ENCODE measurements around the gene WNT8B. TPM values are rescaled to one million over a fixed set of nuclear protein-coding genes. Genes with fewer than 3 reads are reported as not detected.

The WNT8B gene
- total RNA-seq, 1 experiment from 2014 or later = 0.29 TPM

- no peak overlapping the region for H2AFZ ChIP-seq (ENCODE audit: low read length)
- no peak overlapping the region for H3K27ac ChIP-seq (ENCODE audit: low read length)
- no peak overlapping the region for H3K4me2 ChIP-seq (ENCODE audit: low read length)
- no peak for ATAC-seq
- H3K9me2 ChIP-seq (replicated peaks; ENCODE audit: low read length) = no peaks in the 10 kb centered on the region
- CTCF ChIA-PET = interaction anchor here (1.0 to 2.6 kb wide), 3 partner anchors 10 to 79 kb away, joined by 3 to 15 read pairs (median 3); no protein-coding TSS in a partner anchor
- H3F3A ChIP-seq (ENCODE audit: low read length, unreplicated experiment) = no peaks in the 10 kb centered on the region
- H3K4me1 ChIP-seq (ENCODE audit: insufficient read depth, low read length) = peaks cover 5% of the 10 kb centered on the region; the same call in 1 of the 2 replicates
- H3K4me3 ChIP-seq (ENCODE audit: low read length) = no peak overlapping the region
- no TSS peak for BruUV-seq (replicated peaks)
- H4K20me1 ChIP-seq (ENCODE audit: low read length) = no peaks in the 10 kb centered on the region
- H3K9me3 ChIP-seq (ENCODE audit: low read length) = no peaks in the 10 kb centered on the region
- no peaks in the 10 kb centered on the region for H3K79me2 ChIP-seq (ENCODE audit: low read length)
- H3K9ac ChIP-seq (ENCODE audit: low read length) = no peak overlapping the region
- DNase-seq = no peak
- POLR2A ChIA-PET (ENCODE audit: unreplicated experiment) = no interaction called here
- TF ChIP-seq EZH2 (IDR thresholded peaks at IDR 0.05; ENCODE audit: low read length, unreplicated experiment) = no peak
- H3K27me3 ChIP-seq (ENCODE audit: low read length) = no peaks in the 10 kb centered on the region
- no peaks in the 10 kb centered on the region; the same call in 1 of the 2 replicates for H3K36me3 ChIP-seq (ENCODE audit: low read depth, low read length)
- intact Hi-C loops (cut with micrococcal nuclease) = loop anchor here (1.0 to 2.0 kb wide), 2 partner anchors 74 to 169 kb away; no protein-coding TSS in a partner anchor
These were observed 45.5 kb downstream of the WNT8B start for GRCh38 chr10:100508266-100508665.

GRCh38 chr10:100508691-100509150, 45.9 kb downstream of the WNT8B start:
- BruUV-seq (replicated peaks) = no TSS peak
- H3K79me2 ChIP-seq (ENCODE audit: low read length) = no peaks in the 10 kb centered on the region
- no peak overlapping the region for H3K9ac ChIP-seq (ENCODE audit: low read length)
- H3K27me3 ChIP-seq (ENCODE audit: low read length) = no peaks in the 10 kb centered on the region
- intact Hi-C loops (cut with micrococcal nuclease) = loop anchor here (1.0 to 2.0 kb wide), 2 partner anchors 74 to 170 kb away; no protein-coding TSS in a partner anchor
- H4K20me1 ChIP-seq (ENCODE audit: low read length) = no peaks in the 10 kb centered on the region
- no peaks in the 10 kb centered on the region for H3K9me2 ChIP-seq (replicated peaks; ENCODE audit: low read length)
- H3K4me3 ChIP-seq (ENCODE audit: low read length) = no peak overlapping the region
- peaks cover 5% of the 10 kb centered on the region; the same call in 1 of the 2 replicates for H3K4me1 ChIP-seq (ENCODE audit: insufficient read depth, low read length)
- H3K27ac ChIP-seq (ENCODE audit: low read length) = no peak overlapping the region
- H3F3A ChIP-seq (ENCODE audit: low read length, unreplicated experiment) = no peaks in the 10 kb centered on the region
- no peaks in the 10 kb centered on the region for H3K9me3 ChIP-seq (ENCODE audit: low read length)
- no peak overlapping the region for H3K4me2 ChIP-seq (ENCODE audit: low read length)
- ChIA-PET CTCF (interaction anchor here (0.5 to 2.6 kb wide), 9 partner anchors 10 to 370 kb away, joined by 3 to 15 read pairs (median 3); partner anchors contain the start of gene HIF1AN), POLR2A (ENCODE audit: unreplicated experiment) (no interaction called here)
- DNase-seq (peak; percentile 67), ATAC-seq (peak; percentile 79)
- H2AFZ ChIP-seq (ENCODE audit: low read length) = no peak overlapping the region
- no peak for TF ChIP-seq EZH2phosphoT487 (IDR thresholded peaks at IDR 0.05; ENCODE audit: borderline replicate concordance, low read length)
- no peak for TF ChIP-seq EZH2 (IDR thresholded peaks at IDR 0.05; ENCODE audit: low read length, unreplicated experiment)
- TF ChIP-seq CTCF (conservative IDR thresholded peaks at IDR 0.05; ENCODE audit: low read depth, low read length) = peak; percentile 68
- H3K36me3 ChIP-seq (ENCODE audit: low read depth, low read length) = no peaks in the 10 kb centered on the region; the same call in 1 of the 2 replicates

- intact Hi-C loops (cut with micrococcal nuclease) = loop anchor here (2.0 kb wide), 1 partner anchor 171 kb away; no protein-coding TSS in a partner anchor
- TF ChIP-seq EZH2phosphoT487 (IDR thresholded peaks at IDR 0.05; ENCODE audit: borderline replicate concordance, low read length) (no peak), EZH2 (IDR thresholded peaks at IDR 0.05; ENCODE audit: low read length, unreplicated experiment) (no peak), CTCF (conservative IDR thresholded peaks at IDR 0.05; ENCODE audit: low read depth, low read length) (no peak)
- Histone ChIP-seq H2AFZ (ENCODE audit: low read length) (no peak overlapping the region), H4K20me1 (ENCODE audit: low read length) (no peaks in the 10 kb centered on the region), H3K9me2 (replicated peaks; ENCODE audit: low read length) (no peaks in the 10 kb centered on the region), H3K79me2 (ENCODE audit: low read length) (no peaks in the 10 kb centered on the region), H3K9ac (ENCODE audit: low read length) (no peak overlapping the region), H3K4me2 (ENCODE audit: low read length) (no peak overlapping the region), H3K36me3 (ENCODE audit: low read depth, low read length) (no peaks in the 10 kb centered on the region; the same call in 1 of the 2 replicates), H3K4me3 (ENCODE audit: low read length) (no peak overlapping the region), H3K27ac (ENCODE audit: low read length) (no peak overlapping the region), H3K4me1 (ENCODE audit: insufficient read depth, low read length) (peaks cover 5% of the 10 kb centered on the region; the same call in 1 of the 2 replicates), H3K9me3 (ENCODE audit: low read length) (no peaks in the 10 kb centered on the region), H3K27me3 (ENCODE audit: low read length) (no peaks in the 10 kb centered on the region), H3F3A (ENCODE audit: low read length, unreplicated experiment) (no peaks in the 10 kb centered on the region)
- ChIA-PET CTCF (interaction anchor here (0.5 to 2.6 kb wide), 9 partner anchors 9 to 369 kb away, joined by 3 to 15 read pairs (median 3); partner anchors contain the start of gene HIF1AN), POLR2A (ENCODE audit: unreplicated experiment) (no interaction called here)
- ATAC-seq (no peak), DNase-seq (no peak)
- no TSS peak for BruUV-seq (replicated peaks)
These were observed 46.5 kb downstream of the WNT8B start for GRCh38 chr10:100509241-100509840.

Measured in PC-3 (cell line).